GM12865 (cell line): Measurements from ENCODE around the gene CYP27A1.

ENCODE experiments used
- DNase-seq: peaks from one replicate; pipeline ENCODE4 v3.0.0; 2010; ENCODE audit warnings: low read depth
- H3K4me3 ChIP-seq: 2 replicates; pipeline ENCODE4 v1.5.1; 2011; ENCODE audit warnings: mild to moderate bottlenecking, low read depth, low read length, control low read depth
- TF ChIP-seq, protein P1 (sequence below): IDR thresholded peaks from 2 replicates; pipeline ENCODE4 v1.5.1; 2011; ENCODE audit warnings: low read length, control low read depth, low read depth, inconsistent platforms; ENCODE audit not compliant: insufficient read depth; ENCODE audit errors: missing control alignments

The CYP27A1 gene

DNA sequence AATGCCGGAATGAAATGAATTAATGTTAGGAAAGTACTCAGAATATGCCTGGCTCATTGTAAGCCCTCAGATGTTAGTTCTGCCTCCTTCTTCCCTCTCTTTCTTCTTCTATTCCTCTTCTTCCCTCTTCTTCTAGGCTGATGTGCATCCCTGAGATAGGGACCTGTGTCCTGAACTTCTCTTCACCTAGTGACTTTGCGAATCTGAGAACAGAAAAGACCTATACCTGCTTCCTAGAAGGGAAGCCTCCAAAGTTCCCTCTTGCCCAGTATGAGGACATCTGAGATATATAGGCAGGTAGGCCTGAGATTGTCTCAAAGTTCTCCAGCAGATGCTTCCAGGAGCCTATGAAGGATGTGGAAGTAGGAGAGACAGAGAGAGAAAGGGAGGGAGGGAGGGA lies 8.1 kb upstream of the CYP27A1 start:
- TF ChIP-seq, protein P1, sequence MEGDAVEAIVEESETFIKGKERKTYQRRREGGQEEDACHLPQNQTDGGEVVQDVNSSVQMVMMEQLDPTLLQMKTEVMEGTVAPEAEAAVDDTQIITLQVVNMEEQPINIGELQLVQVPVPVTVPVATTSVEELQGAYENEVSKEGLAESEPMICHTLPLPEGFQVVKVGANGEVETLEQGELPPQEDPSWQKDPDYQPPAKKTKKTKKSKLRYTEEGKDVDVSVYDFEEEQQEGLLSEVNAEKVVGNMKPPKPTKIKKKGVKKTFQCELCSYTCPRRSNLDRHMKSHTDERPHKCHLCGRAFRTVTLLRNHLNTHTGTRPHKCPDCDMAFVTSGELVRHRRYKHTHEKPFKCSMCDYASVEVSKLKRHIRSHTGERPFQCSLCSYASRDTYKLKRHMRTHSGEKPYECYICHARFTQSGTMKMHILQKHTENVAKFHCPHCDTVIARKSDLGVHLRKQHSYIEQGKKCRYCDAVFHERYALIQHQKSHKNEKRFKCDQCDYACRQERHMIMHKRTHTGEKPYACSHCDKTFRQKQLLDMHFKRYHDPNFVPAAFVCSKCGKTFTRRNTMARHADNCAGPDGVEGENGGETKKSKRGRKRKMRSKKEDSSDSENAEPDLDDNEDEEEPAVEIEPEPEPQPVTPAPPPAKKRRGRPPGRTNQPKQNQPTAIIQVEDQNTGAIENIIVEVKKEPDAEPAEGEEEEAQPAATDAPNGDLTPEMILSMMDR: no peak
- H3K4me3 ChIP-seq: no peak overlapping the region
- no peak for DNase-seq

DNA sequence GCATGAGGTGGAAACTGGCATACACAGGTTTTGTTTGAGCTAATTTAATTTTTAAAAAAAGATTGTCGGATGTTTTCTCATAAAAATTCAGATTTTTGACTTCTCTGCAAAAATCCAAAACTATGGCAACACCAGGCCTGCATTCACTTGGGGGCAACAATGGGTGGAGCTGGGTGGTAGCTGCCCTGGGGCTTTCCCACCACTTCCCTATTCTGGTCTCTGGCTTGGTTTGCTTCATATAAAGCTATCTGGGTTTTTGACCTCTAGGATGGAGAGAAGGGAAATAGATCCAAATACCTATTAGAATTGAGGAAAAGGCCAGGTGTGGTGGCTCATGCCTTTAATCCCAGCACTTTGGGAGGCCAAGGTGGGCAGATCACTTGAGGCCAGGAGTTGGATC lies 5.5 kb upstream of the CYP27A1 start:
- DNase-seq: no peak
- H3K4me3 ChIP-seq: no peak overlapping the region
- TF ChIP-seq, protein P1: no peak

DNA sequence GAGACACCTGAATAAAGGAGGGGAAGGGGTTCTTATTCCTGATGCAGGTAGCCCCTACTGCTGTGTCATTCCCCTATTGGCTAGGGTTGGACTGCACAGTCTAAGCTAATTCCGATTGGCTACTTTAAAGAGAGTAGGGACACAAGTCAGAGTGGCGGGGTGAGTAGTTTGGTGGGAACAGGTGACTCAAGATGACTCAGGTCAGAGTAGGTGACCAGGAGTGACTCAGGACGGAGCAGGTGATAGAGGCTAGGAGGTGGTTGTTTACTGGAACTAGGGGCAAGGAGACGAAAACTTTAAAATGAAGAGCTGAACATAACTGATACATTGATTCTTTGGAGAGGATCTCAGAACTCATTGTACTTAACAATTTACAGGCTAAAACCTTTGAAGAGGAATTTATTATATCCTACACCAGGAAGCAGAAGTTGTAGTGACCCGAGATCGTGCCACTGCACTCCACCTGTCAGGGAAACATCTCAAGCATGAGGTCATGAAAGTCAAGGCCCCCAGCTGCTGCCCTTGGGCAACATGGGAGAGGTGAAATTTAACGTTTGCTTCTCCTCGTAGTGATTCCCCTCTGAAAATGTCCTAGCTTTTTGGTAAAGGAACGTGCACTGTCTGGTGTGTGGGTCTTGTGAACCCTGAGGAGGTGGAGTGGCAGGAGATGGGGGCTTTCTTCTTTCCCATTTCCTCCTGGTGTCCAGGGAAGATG lies 4.5 kb upstream of the CYP27A1 start:
- no peak for DNase-seq
- TF ChIP-seq, protein P1: no peak
- no peak overlapping the region for H3K4me3 ChIP-seq

DNA sequence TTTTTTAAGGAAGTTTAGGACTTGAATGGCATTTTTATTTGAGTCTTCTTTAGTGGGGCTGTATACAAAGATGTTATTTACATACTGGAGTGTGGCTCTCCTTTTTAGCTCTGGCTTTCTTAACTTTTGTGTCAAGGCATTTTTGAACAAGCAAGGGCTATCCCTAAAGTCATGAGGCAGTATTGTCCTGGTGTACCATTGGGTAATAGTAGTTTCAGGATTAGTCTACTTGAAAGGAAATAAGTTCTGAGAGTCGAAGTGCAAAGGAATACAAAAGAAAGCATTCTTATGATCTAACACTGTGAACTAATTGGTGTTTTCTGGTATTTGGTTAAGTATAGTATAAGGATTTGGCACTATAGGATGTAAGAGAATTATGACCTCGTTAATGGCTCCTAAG lies 1.9 kb upstream of the CYP27A1 start:
- no peak for DNase-seq
- TF ChIP-seq, protein P1: no peak

DNA sequence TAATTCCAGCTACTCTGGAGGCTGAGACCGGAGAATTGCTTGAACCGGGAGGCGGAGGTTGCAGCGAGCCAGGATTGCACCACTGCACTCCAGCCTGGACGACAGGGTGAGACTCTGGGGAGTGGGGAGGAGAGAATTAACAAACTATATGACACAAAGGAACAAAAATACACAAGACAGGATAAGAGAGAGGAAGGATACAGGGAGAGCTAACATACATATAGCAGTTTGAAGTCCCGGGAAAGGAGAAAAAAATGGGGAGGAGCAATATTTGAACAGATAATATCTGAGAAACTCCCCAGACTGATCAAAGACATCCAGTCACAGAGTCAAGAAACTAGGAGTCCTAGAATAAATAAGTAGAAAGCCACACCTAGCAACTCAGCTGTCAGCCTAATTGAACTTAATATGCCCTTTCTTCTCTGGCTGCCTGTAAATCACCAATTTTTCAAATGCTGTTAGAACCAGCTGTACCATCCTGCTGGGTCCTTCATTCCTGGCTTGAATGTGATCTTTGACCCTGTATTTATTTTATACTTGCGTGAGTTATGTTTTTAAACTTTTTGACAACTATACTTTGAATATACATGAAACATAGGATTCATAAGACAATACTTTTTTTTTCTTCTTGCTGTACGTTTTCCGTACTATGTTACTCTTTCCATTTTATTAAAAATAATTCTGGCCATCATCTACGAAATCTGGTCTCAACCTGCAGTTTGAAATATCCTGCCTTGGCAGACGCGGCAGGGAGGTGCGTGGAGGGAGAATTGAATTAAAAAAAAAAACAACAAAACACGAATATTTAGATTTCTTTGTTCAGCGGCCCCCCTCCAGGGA lies 876 bp upstream of the CYP27A1 start:
- H3K4me3 ChIP-seq: no peak overlapping the region
- TF ChIP-seq, protein P1: no peak
- DNase-seq: no peak

More for the DNA sequence above, 1.9 kb upstream of the CYP27A1 start:
- H3K4me3 ChIP-seq: no peak overlapping the region

DNA sequence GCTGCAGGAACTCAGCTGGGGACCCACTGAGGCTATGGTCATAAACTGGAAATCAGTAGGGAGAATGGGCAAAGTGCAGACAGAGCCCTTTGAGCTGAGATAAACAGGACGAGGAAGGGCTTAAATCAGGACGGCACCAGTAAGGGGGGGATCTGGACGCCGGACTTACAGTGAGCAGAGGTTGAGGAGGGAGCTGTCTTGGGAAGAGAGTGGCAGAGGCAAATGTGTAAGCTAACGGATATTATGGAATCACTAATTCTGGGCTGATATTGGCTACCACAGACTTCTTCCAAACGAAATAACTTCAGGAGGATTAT lies 539 bp downstream of the CYP27A1 start:
- TF ChIP-seq, protein P1: no peak
- DNase-seq: no peak
- H3K4me3 ChIP-seq: no peak overlapping the region
